ENCODE results near the gene APMAP. TPM values are rescaled to one million over a fixed set of nuclear protein-coding genes. Genes with fewer than 3 reads are reported as not detected.

The APMAP gene
- total RNA-seq, 1 donor from 2014 or later: 81.3 TPM

- no peaks in the 10 kb centered on the region for H3K27me3 Mint-ChIP-seq
- H3K4me1 Mint-ChIP-seq (ENCODE audit: low read depth): peaks cover 2% of the 10 kb centered on the region
- H3K4me3 Mint-ChIP-seq (ENCODE audit: low read depth): no peak overlapping the region
- H3K36me3 Mint-ChIP-seq (ENCODE audit: insufficient read depth): peaks cover 10% of the 10 kb centered on the region
- TF ChIP-seq, protein P1, sequence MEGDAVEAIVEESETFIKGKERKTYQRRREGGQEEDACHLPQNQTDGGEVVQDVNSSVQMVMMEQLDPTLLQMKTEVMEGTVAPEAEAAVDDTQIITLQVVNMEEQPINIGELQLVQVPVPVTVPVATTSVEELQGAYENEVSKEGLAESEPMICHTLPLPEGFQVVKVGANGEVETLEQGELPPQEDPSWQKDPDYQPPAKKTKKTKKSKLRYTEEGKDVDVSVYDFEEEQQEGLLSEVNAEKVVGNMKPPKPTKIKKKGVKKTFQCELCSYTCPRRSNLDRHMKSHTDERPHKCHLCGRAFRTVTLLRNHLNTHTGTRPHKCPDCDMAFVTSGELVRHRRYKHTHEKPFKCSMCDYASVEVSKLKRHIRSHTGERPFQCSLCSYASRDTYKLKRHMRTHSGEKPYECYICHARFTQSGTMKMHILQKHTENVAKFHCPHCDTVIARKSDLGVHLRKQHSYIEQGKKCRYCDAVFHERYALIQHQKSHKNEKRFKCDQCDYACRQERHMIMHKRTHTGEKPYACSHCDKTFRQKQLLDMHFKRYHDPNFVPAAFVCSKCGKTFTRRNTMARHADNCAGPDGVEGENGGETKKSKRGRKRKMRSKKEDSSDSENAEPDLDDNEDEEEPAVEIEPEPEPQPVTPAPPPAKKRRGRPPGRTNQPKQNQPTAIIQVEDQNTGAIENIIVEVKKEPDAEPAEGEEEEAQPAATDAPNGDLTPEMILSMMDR (IDR thresholded peaks at IDR 0.05; ENCODE audit: unreplicated experiment): no peak
- no peaks in the 10 kb centered on the region for H3K9me3 Mint-ChIP-seq (ENCODE audit: low read depth)
- no peak for DNase-seq (ENCODE audit: low spot score, unreplicated experiment)
- H3K27ac Mint-ChIP-seq: no peak overlapping the region
Observed at GRCh38 chr20:24962182-24962492, 30.4 kb downstream of the APMAP start.

DNA sequence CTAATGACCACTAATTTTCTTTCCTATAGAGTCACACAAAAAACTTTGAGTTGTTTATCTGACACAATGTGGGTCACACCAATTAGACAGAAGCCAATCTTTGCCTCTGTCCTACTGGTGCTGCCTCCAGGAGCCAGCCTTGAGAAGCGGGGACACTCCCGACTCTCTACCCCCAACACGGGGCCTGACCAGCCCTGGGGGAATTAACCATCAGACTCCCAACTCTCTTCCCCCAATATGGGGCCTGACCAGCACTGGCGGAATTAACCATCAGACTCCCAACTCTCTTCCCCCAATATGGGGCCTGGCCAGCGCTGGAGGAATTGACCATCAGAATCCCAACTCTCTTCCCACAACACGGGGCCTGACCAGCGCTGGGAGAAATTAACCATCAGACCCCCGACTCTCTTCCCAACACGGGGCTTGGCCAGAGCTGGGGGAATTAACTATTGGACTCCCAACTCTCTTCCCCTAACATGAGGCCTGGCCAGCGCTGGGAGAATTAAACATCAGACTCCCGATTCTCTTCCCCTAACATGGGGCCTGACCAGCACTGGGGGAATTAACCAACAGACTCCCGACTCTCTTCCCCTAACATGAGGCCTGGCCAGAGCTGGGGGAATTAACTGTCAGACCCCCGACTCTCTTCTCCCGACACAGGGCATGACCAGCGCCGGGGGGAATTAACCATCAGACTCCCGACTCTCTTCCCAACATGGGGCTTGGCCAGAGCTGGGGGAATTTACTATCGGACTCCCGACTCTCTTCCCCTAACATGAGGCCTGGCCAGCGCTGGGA lies 31.0 kb downstream of the APMAP start:
- H3K36me3 Mint-ChIP-seq (ENCODE audit: insufficient read depth): peaks cover 10% of the 10 kb centered on the region
- H3K4me1 Mint-ChIP-seq (ENCODE audit: low read depth): peaks cover 2% of the 10 kb centered on the region
- no peak overlapping the region for H3K4me3 Mint-ChIP-seq (ENCODE audit: low read depth)
- no peak overlapping the region for H3K27ac Mint-ChIP-seq
- TF ChIP-seq, protein P1 (IDR thresholded peaks at IDR 0.05; ENCODE audit: unreplicated experiment): no peak
- no peaks in the 10 kb centered on the region for H3K9me3 Mint-ChIP-seq (ENCODE audit: low read depth)
- DNase-seq (ENCODE audit: low spot score, unreplicated experiment): no peak
- no peaks in the 10 kb centered on the region for H3K27me3 Mint-ChIP-seq

DNA sequence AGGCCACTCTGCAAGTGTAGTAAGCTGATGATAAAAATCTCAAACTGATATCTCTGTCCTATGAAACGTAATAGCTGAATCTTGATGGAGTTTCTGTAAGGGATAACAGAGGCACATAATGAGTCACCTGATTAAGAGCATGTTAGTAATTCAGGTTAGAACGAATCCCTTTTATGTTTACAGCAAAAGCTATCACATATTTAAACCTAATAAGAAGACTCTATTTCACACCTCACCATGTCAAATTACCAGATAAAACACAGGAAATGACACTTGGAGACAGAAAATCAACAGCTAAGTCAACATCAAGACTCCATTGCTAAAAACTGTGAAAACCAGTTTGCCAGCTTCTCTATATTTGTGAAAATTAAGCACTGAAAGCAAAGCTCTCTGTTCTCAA lies 31.7 kb downstream of the APMAP start:
- no peak for DNase-seq (ENCODE audit: low spot score, unreplicated experiment)
- H3K36me3 Mint-ChIP-seq (ENCODE audit: insufficient read depth): peaks cover 9% of the 10 kb centered on the region
- no peak overlapping the region for H3K4me3 Mint-ChIP-seq (ENCODE audit: low read depth)
- H3K27ac Mint-ChIP-seq: no peak overlapping the region
- H3K9me3 Mint-ChIP-seq (ENCODE audit: low read depth): no peaks in the 10 kb centered on the region
- no peaks in the 10 kb centered on the region for H3K27me3 Mint-ChIP-seq
- TF ChIP-seq, protein P1 (IDR thresholded peaks at IDR 0.05; ENCODE audit: unreplicated experiment): no peak
- H3K4me1 Mint-ChIP-seq (ENCODE audit: low read depth): peaks cover 2% of the 10 kb centered on the region

- H3K36me3 Mint-ChIP-seq (ENCODE audit: insufficient read depth): peaks cover 8% of the 10 kb centered on the region
- H3K27ac Mint-ChIP-seq: no peak overlapping the region
- no peaks in the 10 kb centered on the region for H3K9me3 Mint-ChIP-seq (ENCODE audit: low read depth)
- no peak for DNase-seq (ENCODE audit: low spot score, unreplicated experiment)
- TF ChIP-seq, protein P1 (IDR thresholded peaks at IDR 0.05; ENCODE audit: unreplicated experiment): no peak
- H3K27me3 Mint-ChIP-seq: no peaks in the 10 kb centered on the region
- peaks cover 2% of the 10 kb centered on the region for H3K4me1 Mint-ChIP-seq (ENCODE audit: low read depth)
- no peak overlapping the region for H3K4me3 Mint-ChIP-seq (ENCODE audit: low read depth)
Observed at GRCh38 chr20:24960302-24960801, 32.2 kb downstream of the APMAP start.

- DNase-seq (ENCODE audit: low spot score, unreplicated experiment): no peak
- Mint-ChIP-seq H3K9me3 (ENCODE audit: low read depth) (no peaks in the 10 kb centered on the region), H3K4me3 (ENCODE audit: low read depth) (no peak overlapping the region), H3K36me3 (ENCODE audit: insufficient read depth) (peaks cover 8% of the 10 kb centered on the region), H3K27ac (no peak overlapping the region), H3K27me3 (no peaks in the 10 kb centered on the region), H3K4me1 (ENCODE audit: low read depth) (peaks cover 2% of the 10 kb centered on the region)
- TF ChIP-seq, protein P1 (IDR thresholded peaks at IDR 0.05; ENCODE audit: unreplicated experiment): no peak
Observed at GRCh38 chr20:24959591-24960301, 32.8 kb downstream of the APMAP start.
